HUES48 (cell line): Measurements from ENCODE around the gene MAPRE2.
"Not testable (repeated sequence)": the region's sequence is repeated elsewhere in the genome, so short reads cannot be mapped to it uniquely, and the experiment has no call there.

Source experiments
- H3K27ac ChIP-seq: one replicate; pipeline ENCODE4 v1.7.0; 2013; ENCODE audit warnings: low read depth, low read length, inconsistent platforms
- H3K27me3 ChIP-seq: 2 replicates; pipeline ENCODE4 v1.6.1; 2013; ENCODE audit warnings: mild to moderate bottlenecking, low read length; ENCODE audit not compliant: control insufficient read depth, insufficient read depth
- H3K36me3 ChIP-seq: 2 replicates; pipeline ENCODE4 v1.6.1; 2013; ENCODE audit warnings: low read length; ENCODE audit not compliant: control insufficient read depth, insufficient read depth
- H3K4me1 ChIP-seq: 2 replicates; pipeline ENCODE4 v1.6.1; 2013; ENCODE audit warnings: mild to moderate bottlenecking, low read length; ENCODE audit not compliant: control insufficient read depth, insufficient read depth
- H3K4me3 ChIP-seq: 2 replicates; pipeline ENCODE4 v1.5.1; 2013; ENCODE audit warnings: mild to moderate bottlenecking, low read depth, low read length
- H3K9ac ChIP-seq: 2 replicates; pipeline ENCODE4 v1.6.1; 2013; ENCODE audit warnings: mild to moderate bottlenecking, low read depth, low read length, moderate library complexity
- H3K9me3 ChIP-seq: 2 replicates; pipeline ENCODE4 v1.6.1; 2013; ENCODE audit warnings: low read length; ENCODE audit not compliant: control insufficient read depth, insufficient read depth

Gene MAPRE2

GRCh38 chr18:35139517-35139916, 98.3 kb downstream of the MAPRE2 start:
- Histone ChIP-seq H3K4me3 (no peak overlapping the region), H3K36me3 (peaks cover 11% of the 10 kb centered on the region; the same call in 1 of the 2 replicates), H3K9ac (no peak overlapping the region), H3K4me1 (peaks cover 9% of the 10 kb centered on the region; the same call in 1 of the 2 replicates), H3K9me3 (no peaks in the 10 kb centered on the region), H3K27ac (no peak overlapping the region), H3K27me3 (no peaks in the 10 kb centered on the region)

- Histone ChIP-seq H3K4me3 (no peak overlapping the region), H3K27ac (no peak overlapping the region), H3K4me1 (0 out of 2 replicates have a peak, but pooled peaks cover 3% of the 10 kb centered on the region), H3K27me3 (no peaks in the 10 kb centered on the region), H3K36me3 (peaks cover 11% of the 10 kb centered on the region; the same call in 1 of the 2 replicates), H3K9ac (no peak overlapping the region), H3K9me3 (no peaks in the 10 kb centered on the region)
These were observed 99.9 kb downstream of the MAPRE2 start for GRCh38 chr18:35141077-35141476.

- Histone ChIP-seq H3K4me1 (0 out of 2 replicates have a peak, but pooled peaks cover 3% of the 10 kb centered on the region), H3K27ac (no peak overlapping the region), H3K9ac (no peak overlapping the region), H3K27me3 (no peaks in the 10 kb centered on the region), H3K4me3 (no peak overlapping the region), H3K9me3 (no peaks in the 10 kb centered on the region), H3K36me3 (peaks cover 8% of the 10 kb centered on the region; the same call in 1 of the 2 replicates)
These were observed 100.5 kb downstream of the MAPRE2 start for GRCh38 chr18:35141567-35142274.

- H3K4me1 ChIP-seq: 0 out of 2 replicates have a peak, but pooled peaks cover 3% of the 10 kb centered on the region
- no peak overlapping the region for H3K27ac ChIP-seq
- peaks cover 8% of the 10 kb centered on the region; the same call in 1 of the 2 replicates for H3K36me3 ChIP-seq
- no peak overlapping the region for H3K4me3 ChIP-seq
- H3K9me3 ChIP-seq: no peaks in the 10 kb centered on the region
- H3K27me3 ChIP-seq: no peaks in the 10 kb centered on the region
- H3K9ac ChIP-seq: no peak overlapping the region
These were observed 101.0 kb downstream of the MAPRE2 start for GRCh38 chr18:35142275-35142615.

- H3K9me3 ChIP-seq: no peaks in the 10 kb centered on the region
- H3K4me1 ChIP-seq: 0 out of 2 replicates have a peak, but pooled peaks cover 3% of the 10 kb centered on the region
- H3K27ac ChIP-seq: no peak overlapping the region
- H3K9ac ChIP-seq: no peak overlapping the region
- H3K27me3 ChIP-seq: no peaks in the 10 kb centered on the region
- H3K4me3 ChIP-seq: no peak overlapping the region
- H3K36me3 ChIP-seq: peaks cover 8% of the 10 kb centered on the region; the same call in 1 of the 2 replicates
These were observed 102.7 kb downstream of the MAPRE2 start for GRCh38 chr18:35143622-35144596.

GRCh38 chr18:35144698-35145097, 103.5 kb downstream of the MAPRE2 start:
- Histone ChIP-seq H3K27me3 (no peaks in the 10 kb centered on the region), H3K4me3 (no peak overlapping the region), H3K9ac (no peak overlapping the region), H3K27ac (no peak overlapping the region), H3K9me3 (no peaks in the 10 kb centered on the region), H3K4me1 (0 out of 2 replicates have a peak, but pooled peaks cover 3% of the 10 kb centered on the region), H3K36me3 (peaks cover 8% of the 10 kb centered on the region; the same call in 1 of the 2 replicates)

GRCh38 chr18:35150195-35150594, 109.0 kb downstream of the MAPRE2 start:
- not testable (repeated sequence) for H3K36me3 ChIP-seq, H3K4me3 ChIP-seq, H3K9me3 ChIP-seq, H3K9ac ChIP-seq, H3K27ac ChIP-seq, H3K27me3 ChIP-seq
- H3K4me1 ChIP-seq: peaks cover 13% of the 10 kb centered on the region

GRCh38 chr18:35153609-35154272, 112.5 kb downstream of the MAPRE2 start:
- H3K9ac ChIP-seq: no peak overlapping the region

GRCh38 chr18:35155398-35156117, 114.3 kb downstream of the MAPRE2 start:
- H3K27ac ChIP-seq: no peak overlapping the region
- H3K36me3 ChIP-seq: no peaks in the 10 kb centered on the region
- peaks cover 19% of the 10 kb centered on the region for H3K4me1 ChIP-seq
- H3K9me3 ChIP-seq: no peaks in the 10 kb centered on the region
- no peaks in the 10 kb centered on the region for H3K27me3 ChIP-seq
- no peak overlapping the region for H3K4me3 ChIP-seq
- H3K9ac ChIP-seq: no peak overlapping the region

More at GRCh38 chr18:35153609-35154272, 112.5 kb downstream of the MAPRE2 start:
- H3K4me3 ChIP-seq: no peak overlapping the region
- peaks cover 19% of the 10 kb centered on the region for H3K4me1 ChIP-seq
- H3K27ac ChIP-seq: no peak overlapping the region
- H3K36me3 ChIP-seq: no peaks in the 10 kb centered on the region
- H3K27me3 ChIP-seq: no peaks in the 10 kb centered on the region
- no peaks in the 10 kb centered on the region for H3K9me3 ChIP-seq

- Histone ChIP-seq H3K4me1 (peaks cover 14% of the 10 kb centered on the region), H3K9ac (no peak overlapping the region), H3K36me3 (no peaks in the 10 kb centered on the region), H3K27ac (no peak overlapping the region), H3K27me3 (no peaks in the 10 kb centered on the region), H3K4me3 (no peak overlapping the region), H3K9me3 (no peaks in the 10 kb centered on the region)
These were observed 116.0 kb downstream of the MAPRE2 start for GRCh38 chr18:35157181-35157580.
